Effector memory CD4-positive, alpha-beta T cell (primary cell): ENCODE data around the gene POR.

Source experiments
- DNase-seq, 3 donors: peaks; one replicate each; pipeline ENCODE4 v3.0.0-alpha.2; 2020
- H3K27ac ChIP-seq: 2 replicates; pipeline ENCODE4 v1.7.0; 2013; ENCODE audit warnings: mild to moderate bottlenecking, low read length, moderate library complexity; ENCODE audit not compliant: insufficient read depth, poor library complexity, severe bottlenecking
- H3K27me3 ChIP-seq: replicated peaks from 2 replicates; pipeline ENCODE4 v1.7.0; 2013; ENCODE audit warnings: mild to moderate bottlenecking, low read length; ENCODE audit not compliant: insufficient read depth, control insufficient read depth, poor library complexity, severe bottlenecking
- H3K36me3 ChIP-seq: 2 replicates; pipeline ENCODE4 v1.7.0; 2013; ENCODE audit warnings: mild to moderate bottlenecking, low read length, moderate library complexity; ENCODE audit not compliant: control insufficient read depth, insufficient read depth
- H3K4me1 ChIP-seq: 2 replicates; pipeline ENCODE4 v1.7.0; 2013; ENCODE audit warnings: low read length, mild to moderate bottlenecking; ENCODE audit not compliant: control insufficient read depth, insufficient read depth, poor library complexity, severe bottlenecking
- H3K4me3 ChIP-seq: 2 replicates; pipeline ENCODE4 v1.7.0; 2013; ENCODE audit warnings: low read length, low read depth, mild to moderate bottlenecking; ENCODE audit not compliant: insufficient read depth, poor library complexity, severe bottlenecking
- H3K9me3 ChIP-seq: 2 replicates; pipeline ENCODE4 v1.7.0; 2013; ENCODE audit warnings: mild to moderate bottlenecking, low read length, moderate library complexity; ENCODE audit not compliant: control insufficient read depth

The POR gene

DNA sequence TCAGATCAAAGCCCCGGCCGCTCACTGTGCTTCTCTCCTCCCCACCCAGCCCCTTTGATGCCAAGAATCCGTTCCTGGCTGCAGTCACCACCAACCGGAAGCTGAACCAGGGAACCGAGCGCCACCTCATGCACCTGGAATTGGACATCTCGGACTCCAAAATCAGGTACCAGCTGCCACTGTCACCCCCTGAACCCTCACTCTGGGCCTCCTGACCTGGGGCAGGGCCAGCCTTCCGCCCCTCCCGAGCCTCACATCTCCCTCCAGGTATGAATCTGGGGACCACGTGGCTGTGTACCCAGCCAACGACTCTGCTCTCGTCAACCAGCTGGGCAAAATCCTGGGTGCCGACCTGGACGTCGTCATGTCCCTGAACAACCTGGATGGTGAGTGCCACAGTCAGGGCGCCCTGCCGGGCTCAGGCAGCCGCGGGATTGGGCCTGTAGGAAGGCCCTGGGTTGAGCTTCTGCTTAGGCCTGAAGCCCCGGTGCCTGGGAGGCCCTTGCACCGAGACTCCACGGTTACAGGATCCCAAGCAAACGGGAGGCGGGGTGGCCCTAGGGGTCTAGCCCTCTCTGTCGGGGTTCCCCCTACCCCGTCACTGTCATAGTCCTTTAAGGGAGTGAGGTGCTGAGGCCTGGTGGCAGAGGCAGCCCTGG lies 68.6 kb downstream of the POR start:
- Histone ChIP-seq H3K9me3 (no peaks in the 10 kb centered on the region), H3K4me3 (no peak overlapping the region), H3K27ac (no peak overlapping the region), H3K27me3 (no peaks in the 10 kb centered on the region), H3K4me1 (no peaks in the 10 kb centered on the region), H3K36me3 (peaks cover 80% of the 10 kb centered on the region)
- no peak for DNase-seq

DNA sequence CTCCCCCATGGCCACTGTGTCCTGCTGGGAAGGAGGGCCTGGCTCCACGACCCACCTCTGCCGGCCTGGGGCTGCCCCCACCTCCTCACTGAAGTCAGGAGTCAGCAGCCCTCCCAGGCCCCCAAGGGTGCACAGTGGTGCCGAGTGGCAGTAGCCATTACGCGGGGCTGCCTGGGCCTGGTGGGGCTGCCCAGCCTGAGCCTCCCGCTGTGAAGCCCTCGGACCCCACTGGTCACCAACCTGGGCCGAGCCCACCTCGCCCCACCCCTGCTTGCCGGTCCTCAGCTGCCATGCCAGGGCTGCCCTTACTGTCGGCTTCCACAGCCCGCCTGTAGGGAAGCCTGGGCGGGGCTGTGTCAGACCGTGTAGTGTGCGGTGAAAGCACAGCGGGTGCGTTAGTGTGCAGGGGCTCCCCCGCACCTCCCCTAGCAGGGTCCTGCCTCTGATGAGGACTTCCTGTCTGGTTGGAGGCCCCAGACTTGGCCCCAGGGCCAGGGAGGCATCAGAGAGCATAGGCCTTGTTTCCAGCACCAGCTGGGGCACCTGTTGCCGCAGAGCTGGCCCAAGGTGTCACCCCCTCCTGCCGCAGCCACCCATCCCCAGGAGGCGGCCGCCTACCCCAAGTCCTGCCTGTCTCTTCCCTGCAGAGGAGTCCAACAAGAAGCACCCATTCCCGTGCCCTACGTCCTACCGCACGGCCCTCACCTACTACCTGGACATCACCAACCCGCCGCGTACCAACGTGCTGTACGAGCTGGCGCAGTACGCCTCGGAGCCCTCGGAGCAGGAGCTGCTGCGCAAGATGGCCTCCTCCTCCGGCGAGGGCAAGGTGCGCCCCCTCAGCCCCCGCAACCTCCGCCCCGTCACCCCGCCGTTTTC lies 69.4 kb downstream of the POR start:
- Histone ChIP-seq H3K4me3 (no peak overlapping the region), H3K27ac (no peak overlapping the region), H3K4me1 (no peaks in the 10 kb centered on the region), H3K27me3 (no peaks in the 10 kb centered on the region), H3K36me3 (peaks cover 77% of the 10 kb centered on the region), H3K9me3 (no peaks in the 10 kb centered on the region)
- DNase-seq: no peak

DNA sequence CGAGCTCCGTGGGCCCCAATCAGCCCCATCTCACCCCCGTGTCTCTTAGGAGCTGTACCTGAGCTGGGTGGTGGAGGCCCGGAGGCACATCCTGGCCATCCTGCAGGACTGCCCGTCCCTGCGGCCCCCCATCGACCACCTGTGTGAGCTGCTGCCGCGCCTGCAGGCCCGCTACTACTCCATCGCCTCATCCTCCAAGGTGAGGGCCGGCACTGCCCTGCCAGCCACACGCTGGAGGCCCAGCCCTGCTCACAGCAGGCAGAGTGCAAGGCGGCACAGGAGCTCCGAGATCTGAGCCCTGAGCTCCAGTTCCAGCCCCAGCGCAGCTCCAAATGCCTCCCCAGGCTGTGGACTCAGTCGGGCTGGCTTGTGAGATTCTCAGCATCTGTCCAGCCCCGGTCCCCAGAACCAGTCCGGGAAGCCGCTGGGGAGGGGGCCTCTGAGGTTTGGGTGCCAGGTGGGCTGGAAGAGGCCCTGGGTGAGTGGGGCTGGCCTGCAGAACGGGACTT lies 70.1 kb downstream of the POR start:
- Histone ChIP-seq H3K36me3 (peaks cover 71% of the 10 kb centered on the region), H3K4me3 (no peak overlapping the region), H3K27me3 (no peaks in the 10 kb centered on the region)

DNA sequence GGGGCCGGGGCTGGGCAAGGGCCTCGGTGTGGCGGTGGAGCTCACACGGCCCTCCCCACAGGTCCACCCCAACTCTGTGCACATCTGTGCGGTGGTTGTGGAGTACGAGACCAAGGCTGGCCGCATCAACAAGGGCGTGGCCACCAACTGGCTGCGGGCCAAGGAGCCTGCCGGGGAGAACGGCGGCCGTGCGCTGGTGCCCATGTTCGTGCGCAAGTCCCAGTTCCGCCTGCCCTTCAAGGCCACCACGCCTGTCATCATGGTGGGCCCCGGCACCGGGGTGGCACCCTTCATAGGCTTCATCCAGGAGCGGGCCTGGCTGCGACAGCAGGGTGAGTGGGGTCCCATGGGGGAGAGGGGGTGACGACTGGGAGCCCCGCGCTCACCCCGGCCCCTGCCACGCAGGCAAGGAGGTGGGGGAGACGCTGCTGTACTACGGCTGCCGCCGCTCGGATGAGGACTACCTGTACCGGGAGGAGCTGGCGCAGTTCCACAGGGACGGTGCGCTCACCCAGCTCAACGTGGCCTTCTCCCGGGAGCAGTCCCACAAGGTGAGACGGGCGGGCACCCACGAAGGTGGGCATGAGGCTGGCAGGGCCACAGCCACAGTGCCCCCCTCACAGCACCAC lies 70.7 kb downstream of the POR start:
- H3K4me1 ChIP-seq: no peaks in the 10 kb centered on the region
- no peaks in the 10 kb centered on the region for H3K27me3 ChIP-seq
- no peak for DNase-seq
- no peak overlapping the region for H3K27ac ChIP-seq
- no peak overlapping the region for H3K4me3 ChIP-seq
- H3K9me3 ChIP-seq: no peaks in the 10 kb centered on the region
- peaks cover 65% of the 10 kb centered on the region for H3K36me3 ChIP-seq

More for the DNA sequence above, 70.1 kb downstream of the POR start:
- H3K27ac ChIP-seq: no peak overlapping the region
- H3K4me1 ChIP-seq: no peaks in the 10 kb centered on the region
- no peaks in the 10 kb centered on the region for H3K9me3 ChIP-seq
- DNase-seq: no peak

DNA sequence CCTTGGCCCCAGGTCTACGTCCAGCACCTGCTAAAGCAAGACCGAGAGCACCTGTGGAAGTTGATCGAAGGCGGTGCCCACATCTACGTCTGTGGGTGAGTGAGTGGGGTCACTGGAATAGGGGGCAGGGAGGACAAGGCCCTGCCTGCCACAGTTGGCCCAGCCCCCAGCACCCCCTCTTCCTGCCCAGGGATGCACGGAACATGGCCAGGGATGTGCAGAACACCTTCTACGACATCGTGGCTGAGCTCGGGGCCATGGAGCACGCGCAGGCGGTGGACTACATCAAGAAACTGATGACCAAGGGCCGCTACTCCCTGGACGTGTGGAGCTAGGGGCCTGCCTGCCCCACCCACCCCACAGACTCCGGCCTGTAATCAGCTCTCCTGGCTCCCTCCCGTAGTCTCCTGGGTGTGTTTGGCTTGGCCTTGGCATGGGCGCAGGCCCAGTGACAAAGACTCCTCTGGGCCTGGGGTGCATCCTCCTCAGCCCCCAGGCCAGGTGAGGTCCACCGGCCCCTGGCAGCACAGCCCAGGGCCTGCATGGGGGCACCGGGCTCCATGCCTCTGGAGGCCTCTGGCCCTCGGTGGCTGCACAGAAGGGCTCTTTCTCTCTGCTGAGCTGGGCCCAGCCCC lies 71.3 kb downstream of the POR start:
- H3K9me3 ChIP-seq: no peaks in the 10 kb centered on the region
- H3K36me3 ChIP-seq: peaks cover 61% of the 10 kb centered on the region
- no peaks in the 10 kb centered on the region for H3K27me3 ChIP-seq
- H3K27ac ChIP-seq: no peak overlapping the region
- DNase-seq: no peak
- H3K4me3 ChIP-seq: no peak overlapping the region
- no peaks in the 10 kb centered on the region for H3K4me1 ChIP-seq

DNA sequence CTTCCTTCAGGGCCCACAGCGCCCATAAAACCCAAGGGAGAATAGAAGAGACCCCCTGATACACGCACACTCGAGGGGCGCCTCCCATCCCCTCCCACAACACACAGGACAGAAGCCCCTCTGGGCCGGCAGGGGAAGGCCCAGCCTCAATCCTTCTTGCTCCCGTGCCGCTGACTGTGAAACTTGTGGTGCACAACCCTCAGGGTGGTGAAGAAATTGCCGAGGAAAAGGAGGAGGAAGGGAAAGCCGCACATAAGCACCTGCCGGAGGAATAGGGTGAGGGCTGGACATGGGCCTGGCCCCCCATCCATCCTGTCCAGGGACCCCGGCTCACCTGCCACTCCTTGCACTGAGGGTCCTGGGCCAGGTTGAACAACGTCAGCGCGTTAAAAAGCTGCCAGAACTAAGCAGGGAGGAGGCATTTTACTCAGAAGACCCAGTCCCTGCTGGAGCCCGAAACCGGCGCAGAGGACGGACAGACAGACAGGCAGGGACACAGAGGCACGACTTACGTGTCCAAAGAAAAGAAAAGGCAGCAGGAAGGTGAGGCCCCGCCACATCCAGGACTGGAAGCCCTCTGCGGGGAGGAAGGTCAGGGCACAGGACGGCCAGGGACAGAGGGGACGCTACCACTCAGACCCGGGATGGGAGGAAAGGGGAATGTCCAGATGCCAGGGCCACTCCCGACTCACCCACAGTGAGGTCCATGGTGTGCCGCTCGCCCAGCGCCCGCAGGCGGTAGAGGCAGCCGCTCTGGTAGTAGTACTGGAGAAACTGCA lies 72.3 kb downstream of the POR start:
- Histone ChIP-seq H3K4me3 (no peak overlapping the region), H3K36me3 (peaks cover 52% of the 10 kb centered on the region), H3K27me3 (no peaks in the 10 kb centered on the region), H3K27ac (no peak overlapping the region), H3K9me3 (no peaks in the 10 kb centered on the region), H3K4me1 (no peaks in the 10 kb centered on the region)
- no peak for DNase-seq

DNA sequence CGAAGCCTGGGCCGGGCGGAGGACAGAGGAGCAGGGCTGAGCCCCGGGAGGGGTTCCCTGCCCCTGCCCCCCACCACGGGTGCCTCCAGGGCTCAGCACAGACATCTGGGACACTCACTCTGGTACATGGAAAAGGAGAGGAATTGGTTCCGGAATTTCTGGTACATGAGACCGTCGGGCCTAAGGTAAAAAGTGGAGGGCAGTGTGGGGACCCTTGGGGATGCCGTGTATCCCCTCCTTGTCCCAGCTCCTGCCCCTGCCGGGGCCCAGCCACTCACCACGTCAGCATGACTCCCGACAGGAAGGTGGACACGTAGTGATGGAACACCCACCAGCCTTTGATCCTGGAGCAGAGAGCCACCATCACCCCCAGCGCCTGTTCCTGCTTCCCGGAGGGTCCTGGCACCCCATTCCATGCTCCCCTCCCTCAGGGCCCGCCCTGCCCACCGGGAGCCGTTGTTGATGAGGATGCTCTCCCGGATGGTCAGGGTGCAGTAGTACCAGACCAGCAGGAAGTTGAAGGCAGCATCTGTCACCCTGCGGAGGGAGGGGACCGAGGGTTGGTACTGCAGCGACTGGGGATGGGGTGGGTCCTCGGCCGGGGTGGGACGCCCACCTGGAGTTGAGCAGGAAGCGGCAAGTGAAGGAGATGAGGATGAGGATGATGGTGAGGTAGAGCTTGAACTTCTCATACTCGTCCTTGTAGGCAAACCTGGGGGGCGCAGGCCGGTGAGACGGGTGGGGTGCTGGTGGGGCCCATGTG lies 73.0 kb downstream of the POR start:
- no peaks in the 10 kb centered on the region for H3K27me3 ChIP-seq
- no peak overlapping the region for H3K4me3 ChIP-seq
- no peaks in the 10 kb centered on the region for H3K4me1 ChIP-seq
- no peaks in the 10 kb centered on the region for H3K9me3 ChIP-seq
- peaks cover 45% of the 10 kb centered on the region for H3K36me3 ChIP-seq
- DNase-seq: no peak
- peak overlapping the region; percentile 18 for H3K27ac ChIP-seq

DNA sequence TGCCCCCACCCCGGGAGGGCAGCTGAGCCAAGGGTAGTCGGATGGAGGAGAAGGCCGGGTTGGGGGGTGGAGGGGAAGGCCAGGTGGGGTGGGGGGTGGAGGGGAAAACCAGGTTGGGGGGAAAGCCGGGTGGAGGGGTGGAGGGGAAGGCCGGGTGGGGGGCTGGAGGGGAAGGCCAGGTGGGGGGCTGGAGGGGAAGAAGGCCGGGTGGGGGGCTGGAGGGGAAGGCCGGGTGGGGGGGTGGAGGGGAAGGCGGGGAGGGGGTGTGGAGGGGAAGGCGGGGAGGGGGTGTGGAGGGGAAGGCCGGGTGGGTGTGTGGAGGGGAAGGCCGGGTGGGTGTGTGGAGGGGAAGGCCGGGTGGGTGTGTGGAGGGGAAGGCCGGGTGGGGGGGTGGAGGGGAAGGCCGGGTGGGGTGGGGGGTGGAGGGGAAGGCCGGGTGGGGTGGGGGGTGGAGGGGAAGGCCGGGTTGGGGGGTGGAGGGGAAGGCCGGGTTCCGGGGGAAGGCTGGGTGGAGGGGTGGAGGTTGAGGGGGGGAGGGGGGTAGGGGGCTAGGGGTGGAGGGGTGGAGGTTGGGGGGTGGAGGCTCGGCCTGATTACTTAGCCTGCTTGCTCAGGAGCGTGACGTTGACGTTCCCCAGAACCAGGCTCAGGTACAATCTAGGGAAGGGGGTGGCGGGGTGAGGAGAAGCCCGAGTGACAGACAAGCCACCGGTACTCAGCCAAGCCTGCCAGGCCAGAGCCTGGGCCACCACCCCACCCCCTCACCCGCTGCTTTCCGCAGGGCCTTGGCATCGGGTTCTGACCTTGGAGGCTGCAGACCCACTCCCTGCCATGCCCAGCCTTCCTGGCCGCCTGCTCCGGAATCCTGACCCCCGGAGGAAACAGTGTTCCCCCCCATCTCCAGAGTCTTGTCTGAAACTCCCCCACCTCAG lies 73.9 kb downstream of the POR start:
- Histone ChIP-seq H3K4me1 (peaks cover 5% of the 10 kb centered on the region), H3K9me3 (no peaks in the 10 kb centered on the region), H3K36me3 (peaks cover 40% of the 10 kb centered on the region), H3K4me3 (no peak overlapping the region), H3K27ac (no peak overlapping the region), H3K27me3 (no peaks in the 10 kb centered on the region)
- DNase-seq: no peak
